ENCODE measurements around the gene ZNF568.

Gene ZNF568

GRCh38 chr19:36915992-36916830 lies at the start of gene ZNF568, which contains the start of gene ZNF829:
Gene ZNF568, plus strand, starts transcription at chr19:36916332. Its CDS starts 6,439 bp downstream, at chr19:36922771.
Gene ZNF829, minus strand, starts transcription at chr19:36916291. Its CDS starts 1,124 bp downstream, at chr19:36915167.
- peak within 1 kb of the TSS; percentile 91 for H3K4me3 ChIP-seq (ENCODE audit: control insufficient read depth, low read depth, low read length)
- DNase-seq (ENCODE audit: low read depth): peak; percentile 84
- TF ChIP-seq, protein P1, sequence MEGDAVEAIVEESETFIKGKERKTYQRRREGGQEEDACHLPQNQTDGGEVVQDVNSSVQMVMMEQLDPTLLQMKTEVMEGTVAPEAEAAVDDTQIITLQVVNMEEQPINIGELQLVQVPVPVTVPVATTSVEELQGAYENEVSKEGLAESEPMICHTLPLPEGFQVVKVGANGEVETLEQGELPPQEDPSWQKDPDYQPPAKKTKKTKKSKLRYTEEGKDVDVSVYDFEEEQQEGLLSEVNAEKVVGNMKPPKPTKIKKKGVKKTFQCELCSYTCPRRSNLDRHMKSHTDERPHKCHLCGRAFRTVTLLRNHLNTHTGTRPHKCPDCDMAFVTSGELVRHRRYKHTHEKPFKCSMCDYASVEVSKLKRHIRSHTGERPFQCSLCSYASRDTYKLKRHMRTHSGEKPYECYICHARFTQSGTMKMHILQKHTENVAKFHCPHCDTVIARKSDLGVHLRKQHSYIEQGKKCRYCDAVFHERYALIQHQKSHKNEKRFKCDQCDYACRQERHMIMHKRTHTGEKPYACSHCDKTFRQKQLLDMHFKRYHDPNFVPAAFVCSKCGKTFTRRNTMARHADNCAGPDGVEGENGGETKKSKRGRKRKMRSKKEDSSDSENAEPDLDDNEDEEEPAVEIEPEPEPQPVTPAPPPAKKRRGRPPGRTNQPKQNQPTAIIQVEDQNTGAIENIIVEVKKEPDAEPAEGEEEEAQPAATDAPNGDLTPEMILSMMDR (conservative IDR thresholded peaks at IDR 0.05; ENCODE audit: control insufficient read depth, insufficient read depth, low read depth, low read length): peak; percentile 60

- TF ChIP-seq, protein P1 (conservative IDR thresholded peaks at IDR 0.05; ENCODE audit: control insufficient read depth, insufficient read depth, low read depth, low read length): no peak
- no peak overlapping the region for H3K4me3 ChIP-seq (ENCODE audit: control insufficient read depth, low read depth, low read length)
- DNase-seq (ENCODE audit: low read depth): no peak
These were observed 38.9 kb upstream of the ZNF568 start for GRCh38 chr19:36876993-36877938.

- DNase-seq (ENCODE audit: low read depth): no peak
- TF ChIP-seq, protein P1 (conservative IDR thresholded peaks at IDR 0.05; ENCODE audit: control insufficient read depth, insufficient read depth, low read depth, low read length): no peak
These were observed 24.3 kb upstream of the ZNF568 start for GRCh38 chr19:36891768-36892357.

GRCh38 chr19:36894849-36895383 lies 21.2 kb upstream of the ZNF568 start:
- no peak for DNase-seq (ENCODE audit: low read depth)

More at GRCh38 chr19:36891768-36892357, 24.3 kb upstream of the ZNF568 start:
- no peak overlapping the region for H3K4me3 ChIP-seq (ENCODE audit: control insufficient read depth, low read depth, low read length)

DNA sequence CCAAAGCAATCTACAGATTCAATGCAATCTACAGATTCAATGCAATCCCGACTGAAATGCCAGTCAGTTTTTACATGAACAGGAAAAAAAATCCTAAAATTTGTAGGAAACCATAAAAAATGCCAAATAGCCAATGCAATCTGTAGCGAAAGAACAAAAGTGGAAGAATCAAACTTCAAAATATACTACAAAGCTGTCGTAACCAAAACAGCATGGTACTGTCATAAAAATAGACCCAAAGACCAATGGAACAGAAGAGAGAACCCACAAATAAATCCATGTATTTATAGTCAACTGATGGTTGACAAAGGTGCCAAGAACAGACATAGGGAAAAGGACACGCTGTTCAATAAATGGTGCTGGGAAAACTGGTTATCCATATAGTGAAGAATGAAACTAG lies 17.7 kb upstream of the ZNF568 start:
- H3K4me3 ChIP-seq (ENCODE audit: control insufficient read depth, low read depth, low read length): no peak overlapping the region
- TF ChIP-seq, protein P1 (conservative IDR thresholded peaks at IDR 0.05; ENCODE audit: control insufficient read depth, insufficient read depth, low read depth, low read length): no peak
- no peak for DNase-seq (ENCODE audit: low read depth)

More at GRCh38 chr19:36894849-36895383, 21.2 kb upstream of the ZNF568 start:
- H3K4me3 ChIP-seq (ENCODE audit: control insufficient read depth, low read depth, low read length): no peak overlapping the region
- TF ChIP-seq, protein P1 (conservative IDR thresholded peaks at IDR 0.05; ENCODE audit: control insufficient read depth, insufficient read depth, low read depth, low read length): no peak

DNA sequence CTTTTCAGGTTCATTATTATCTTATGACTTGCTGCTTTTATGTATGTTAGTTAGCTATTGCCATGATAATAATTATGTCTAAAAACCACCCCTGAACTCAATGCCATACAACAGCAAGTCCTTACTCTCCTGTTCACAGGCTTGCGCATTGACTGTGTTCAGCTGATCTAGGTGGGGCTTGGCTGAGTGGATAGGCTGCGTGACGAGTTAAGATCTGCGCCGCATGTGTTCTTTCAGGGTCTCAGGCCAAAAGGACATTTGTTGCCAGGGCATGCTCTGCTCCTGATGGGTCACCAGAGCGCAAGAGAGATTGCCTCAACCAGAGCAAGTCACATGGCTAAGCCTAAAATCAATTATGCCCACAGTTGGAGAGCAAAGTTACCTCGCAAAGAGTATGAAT lies 859 bp downstream of the ZNF568 start:
- TF ChIP-seq, protein P1 (conservative IDR thresholded peaks at IDR 0.05; ENCODE audit: control insufficient read depth, insufficient read depth, low read depth, low read length): no peak
- peak; percentile 72 for DNase-seq (ENCODE audit: low read depth)

More for the DNA sequence above, 859 bp downstream of the ZNF568 start:
- peak overlapping the region; percentile 91 for H3K4me3 ChIP-seq (ENCODE audit: control insufficient read depth, low read depth, low read length)

Measured in fibroblast of mammary gland (primary cell).